ENCODE results near the gene CACNA1C.

GRCh38 chr12:2125651-2126522, 73.1 kb downstream of the CACNA1C start:
- TF ChIP-seq, protein P1, sequence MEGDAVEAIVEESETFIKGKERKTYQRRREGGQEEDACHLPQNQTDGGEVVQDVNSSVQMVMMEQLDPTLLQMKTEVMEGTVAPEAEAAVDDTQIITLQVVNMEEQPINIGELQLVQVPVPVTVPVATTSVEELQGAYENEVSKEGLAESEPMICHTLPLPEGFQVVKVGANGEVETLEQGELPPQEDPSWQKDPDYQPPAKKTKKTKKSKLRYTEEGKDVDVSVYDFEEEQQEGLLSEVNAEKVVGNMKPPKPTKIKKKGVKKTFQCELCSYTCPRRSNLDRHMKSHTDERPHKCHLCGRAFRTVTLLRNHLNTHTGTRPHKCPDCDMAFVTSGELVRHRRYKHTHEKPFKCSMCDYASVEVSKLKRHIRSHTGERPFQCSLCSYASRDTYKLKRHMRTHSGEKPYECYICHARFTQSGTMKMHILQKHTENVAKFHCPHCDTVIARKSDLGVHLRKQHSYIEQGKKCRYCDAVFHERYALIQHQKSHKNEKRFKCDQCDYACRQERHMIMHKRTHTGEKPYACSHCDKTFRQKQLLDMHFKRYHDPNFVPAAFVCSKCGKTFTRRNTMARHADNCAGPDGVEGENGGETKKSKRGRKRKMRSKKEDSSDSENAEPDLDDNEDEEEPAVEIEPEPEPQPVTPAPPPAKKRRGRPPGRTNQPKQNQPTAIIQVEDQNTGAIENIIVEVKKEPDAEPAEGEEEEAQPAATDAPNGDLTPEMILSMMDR (IDR thresholded peaks at IDR 0.05) = no peak
- TF ChIP-seq POLR2A (IDR thresholded peaks at IDR 0.05) = no peak

Measured in esophagus squamous epithelium (tissue), 4 donors.